H9 (cell line): ENCODE results near the gene TSNAXIP1. TPM values are rescaled to one million over a fixed set of nuclear protein-coding genes. Genes with fewer than 3 reads are reported as not detected.

ENCODE experiments used
- DNase-seq: peaks from one replicate; pipeline ENCODE4 v3.0.0-alpha.2; 2017
- H2AFZ ChIP-seq: one replicate; pipeline ENCODE4 v1.6.1; 2013; ENCODE audit warnings: mild to moderate bottlenecking, low read length, control low read depth, moderate library complexity
- H2AK5ac ChIP-seq: 2 replicates; pipeline ENCODE4 v1.6.1; 2013; ENCODE audit warnings: low read length, control low read depth, mixed read lengths; ENCODE audit not compliant: insufficient read length
- H2BK120ac ChIP-seq: one replicate; pipeline ENCODE4 v1.6.1; 2013; ENCODE audit warnings: low read depth, mild to moderate bottlenecking, low read length, control low read depth, inconsistent platforms; ENCODE audit not compliant: poor library complexity, severe bottlenecking
- H2BK12ac ChIP-seq: 2 replicates; pipeline ENCODE4 v1.6.1; 2013; ENCODE audit warnings: low read length, control low read depth, mixed read lengths, low read depth; ENCODE audit not compliant: insufficient read length
- H2BK15ac ChIP-seq: 2 replicates; pipeline ENCODE4 v1.6.1; 2013; ENCODE audit warnings: low read depth, low read length, control low read depth
- H2BK20ac ChIP-seq: one replicate; pipeline ENCODE4 v1.6.1; 2013; ENCODE audit warnings: low read depth, mild to moderate bottlenecking, low read length, control low read depth, inconsistent platforms; ENCODE audit not compliant: poor library complexity, severe bottlenecking
- H2BK5ac ChIP-seq: 2 replicates; pipeline ENCODE4 v1.6.1; 2013; ENCODE audit warnings: low read length, control low read depth, mixed read lengths; ENCODE audit not compliant: insufficient read length
- H3K14ac ChIP-seq: 2 replicates; pipeline ENCODE4 v1.6.1; 2013; ENCODE audit warnings: low read length, control low read depth; ENCODE audit not compliant: insufficient read depth
- H3K18ac ChIP-seq: 2 replicates; pipeline ENCODE4 v1.6.1; 2013; ENCODE audit warnings: low read depth, mild to moderate bottlenecking, mixed read lengths, low read length, control low read depth; ENCODE audit not compliant: insufficient read length
- H3K23ac ChIP-seq: 2 replicates; pipeline ENCODE4 v1.6.1; 2013; ENCODE audit warnings: low read length, control low read depth, mixed read lengths, low read depth; ENCODE audit not compliant: insufficient read length
- H3K23me2 ChIP-seq: 2 replicates; pipeline ENCODE4 v1.6.1; 2013; ENCODE audit warnings: low read depth, mild to moderate bottlenecking, mixed read lengths, low read length, control low read depth; ENCODE audit not compliant: insufficient read length, poor library complexity, severe bottlenecking
- H3K27ac ChIP-seq: 2 replicates; pipeline ENCODE4 v1.5.1; 2013; ENCODE audit warnings: low read length, control low read depth, mixed read lengths, low read depth; ENCODE audit not compliant: insufficient read length
- H3K27me3 ChIP-seq: 2 replicates; pipeline ENCODE4 v1.6.1; 2013; ENCODE audit warnings: low read length, control low read depth, inconsistent platforms; ENCODE audit not compliant: insufficient read depth
- H3K4ac ChIP-seq: 2 replicates; pipeline ENCODE4 v1.6.1; 2013; ENCODE audit warnings: low read depth, mild to moderate bottlenecking, control low read depth, inconsistent platforms, low read length, moderate library complexity
- H3K4me1 ChIP-seq: 2 replicates; pipeline ENCODE4 v1.6.1; 2013; ENCODE audit warnings: low read length, control low read depth, inconsistent platforms; ENCODE audit not compliant: insufficient read depth
- H3K4me2 ChIP-seq: 2 replicates; pipeline ENCODE4 v1.6.1; 2013; ENCODE audit warnings: low read length, control low read depth, mixed read lengths; ENCODE audit not compliant: insufficient read length, insufficient read depth
- H3K56ac ChIP-seq: 2 replicates; pipeline ENCODE4 v1.6.1; 2013; ENCODE audit warnings: low read depth, mild to moderate bottlenecking, mixed read lengths, low read length, control low read depth; ENCODE audit not compliant: insufficient read length
- H3K79me1 ChIP-seq: 2 replicates; pipeline ENCODE4 v1.6.1; 2013; ENCODE audit warnings: low read depth, mild to moderate bottlenecking, moderate library complexity, low read length, control low read depth, inconsistent platforms; ENCODE audit not compliant: insufficient read depth, poor library complexity, severe bottlenecking
- H3K79me2 ChIP-seq: 2 replicates; pipeline ENCODE4 v1.6.1; 2013; ENCODE audit warnings: low read length, control low read depth, inconsistent platforms; ENCODE audit not compliant: insufficient read depth
- H3K9ac ChIP-seq: 2 replicates; pipeline ENCODE4 v1.6.1; 2013; ENCODE audit warnings: low read length, control low read depth, mixed read lengths; ENCODE audit not compliant: insufficient read length; ENCODE audit errors: extremely low read depth
- H3K9me3 ChIP-seq: one replicate; pipeline ENCODE4 v1.6.1; 2013; ENCODE audit warnings: low read depth, low read length, inconsistent platforms; ENCODE audit not compliant: control insufficient read depth
- H3T11ph ChIP-seq: one replicate; pipeline ENCODE4 v1.6.1; 2013; ENCODE audit warnings: mild to moderate bottlenecking, low read length, control low read depth, inconsistent platforms
- H4K20me1 ChIP-seq: one replicate; pipeline ENCODE4 v1.6.1; 2013; ENCODE audit not compliant: control insufficient read depth, insufficient read length, insufficient read depth
- H4K5ac ChIP-seq: 2 replicates; pipeline ENCODE4 v1.6.1; 2013; ENCODE audit warnings: low read depth, mild to moderate bottlenecking, mixed read lengths, low read length, control low read depth; ENCODE audit not compliant: insufficient read length
- H4K8ac ChIP-seq: replicated peaks from 2 replicates; pipeline ENCODE4 v1.6.1; 2013; ENCODE audit warnings: low read length, control low read depth, mixed read lengths, low read depth; ENCODE audit not compliant: insufficient read length
- H4K91ac ChIP-seq: 2 replicates; pipeline ENCODE4 v1.6.1; 2013; ENCODE audit warnings: low read depth, mild to moderate bottlenecking, moderate library complexity, mixed read lengths, low read length, control low read depth; ENCODE audit not compliant: insufficient read length
- H3K27ac Mint-ChIP-seq, 3 experiments: 2 replicates in 2 of 3; 3 replicates in 1 of 3; pipeline ENCODE4 v1.8.0; 2020 to 2021; ENCODE audit warnings: mixed read lengths in 3 of 3, mild to moderate bottlenecking in 1 of 3, moderate library complexity in 1 of 3
- H3K27me3 Mint-ChIP-seq: 2 replicates; pipeline ENCODE4 v1.8.0; 2021; ENCODE audit warnings: low read depth, mild to moderate bottlenecking, moderate library complexity, mixed read lengths
- H3K36me3 Mint-ChIP-seq, 3 experiments: 2 replicates in 2 of 3; 3 replicates in 1 of 3; pipeline ENCODE4 v1.8.0; 2020 to 2021; ENCODE audit warnings: low read depth in 3 of 3, mixed read lengths in 3 of 3; ENCODE audit not compliant: insufficient read depth in 1 of 3
- H3K4me1 Mint-ChIP-seq, 2 experiments: 2 replicates each; pipeline ENCODE4 v1.8.0; 2020; ENCODE audit warnings: mixed read lengths in 2 of 2
- H3K4me3 Mint-ChIP-seq, 2 experiments: 2 replicates in 1 of 2; 3 replicates in 1 of 2; pipeline ENCODE4 v1.8.0; 2020 to 2021; ENCODE audit warnings: mild to moderate bottlenecking in 2 of 2, mixed read lengths in 2 of 2, moderate library complexity in 1 of 2
- H3K9me3 Mint-ChIP-seq, 2 experiments: 2 replicates in 1 of 2; 3 replicates in 1 of 2; pipeline ENCODE4 v1.8.0; 2020; ENCODE audit warnings: mild to moderate bottlenecking in 2 of 2, mixed read lengths in 2 of 2, moderate library complexity in 1 of 2
- WGBS: extraction: QIAGEN DNeasy Blood & Tissue Kit; methylation state at CpG from one replicate; pipeline ENCODE4 v1.1.7; 2013; ENCODE audit warnings: missing lambda C conversion rate, low lambda C conversion rate, mixed read lengths; ENCODE audit not compliant: insufficient read length; ENCODE audit errors: extremely low coverage; 5-methylcytosine and 5-hydroxymethylcytosine counted together
- total RNA-seq: library from RNA; stranded (reverse); gene quantifications from 2 replicates; pipeline ENCODE4 v1.2.1, GENCODE V29; 2021
- TF ChIP-seq, protein P1 (sequence below): fragments of 200-600 bp; sonication (generic); conservative IDR thresholded peaks from 3 replicates; pipeline ENCODE4 v1.8.0; 2021; ENCODE audit warnings: antibody characterized with exemption, mild to moderate bottlenecking

Gene TSNAXIP1
- total RNA-seq, 1 experiment from 2014 or later = 1.3 TPM

DNA sequence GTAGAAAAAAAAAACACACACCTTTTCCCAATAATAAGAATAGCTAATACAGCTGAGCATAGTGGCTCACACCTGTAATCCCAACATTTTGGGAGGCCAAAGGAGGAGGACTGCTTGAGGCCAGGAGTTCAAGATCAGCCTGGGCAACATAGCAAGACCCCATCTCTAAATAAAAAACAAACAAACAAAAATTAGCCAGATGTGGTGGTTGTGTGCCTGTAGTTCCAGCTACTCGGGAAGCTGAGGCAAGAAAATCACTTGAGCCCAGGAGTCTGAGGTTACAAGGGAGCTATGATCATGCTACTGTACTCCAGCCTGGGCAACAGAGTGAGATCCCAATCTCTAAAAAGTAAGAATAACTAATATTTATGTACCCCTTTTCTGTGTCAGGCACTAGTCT, 44.8 kb upstream of the TSNAXIP1 start:
- Histone ChIP-seq H3K23me2 (no peaks in the 10 kb centered on the region), H4K91ac (no peak overlapping the region), H2BK20ac (no peak overlapping the region), H4K20me1 (no peaks in the 10 kb centered on the region), H3K27ac (no peak overlapping the region), H3T11ph (no peak overlapping the region), H2BK120ac (no peak overlapping the region), H2BK15ac (no peak overlapping the region), H3K4me2 (no peak overlapping the region), H3K79me2 (no peaks in the 10 kb centered on the region), H3K9me3 (no peaks in the 10 kb centered on the region), H4K5ac (no peak overlapping the region), H3K56ac (no peak overlapping the region), H2BK12ac (no peak overlapping the region), H4K8ac (no peak overlapping the region), H2AFZ (no peak overlapping the region), H3K79me1 (no peaks in the 10 kb centered on the region), H2AK5ac (no peak overlapping the region), H3K14ac (no peak overlapping the region), H3K27me3 (no peaks in the 10 kb centered on the region), H3K4ac (no peak overlapping the region), H3K9ac (no peak overlapping the region), H3K23ac (no peak overlapping the region), H3K18ac (no peak overlapping the region), H2BK5ac (no peak overlapping the region), H3K4me1 (no peaks in the 10 kb centered on the region)
- Mint-ChIP-seq H3K36me3 (peaks cover 0 to 9% (median 0%) of the 10 kb centered on the region in 3 experiments; a peak in 4 of 7 replicates), H3K4me1 (0 out of 4 replicates have a peak, but pooled peaks cover 0 to 3% of the 10 kb centered on the region in 2 experiments), H3K27ac (no peak overlapping the region), H3K9me3 (no peaks in the 10 kb centered on the region), H3K27me3 (no peaks in the 10 kb centered on the region), H3K4me3 (no peak overlapping the region)
- no CpG with 5 or more reads among the region's 1 CpG for WGBS
- no peak for DNase-seq
- TF ChIP-seq, protein P1, sequence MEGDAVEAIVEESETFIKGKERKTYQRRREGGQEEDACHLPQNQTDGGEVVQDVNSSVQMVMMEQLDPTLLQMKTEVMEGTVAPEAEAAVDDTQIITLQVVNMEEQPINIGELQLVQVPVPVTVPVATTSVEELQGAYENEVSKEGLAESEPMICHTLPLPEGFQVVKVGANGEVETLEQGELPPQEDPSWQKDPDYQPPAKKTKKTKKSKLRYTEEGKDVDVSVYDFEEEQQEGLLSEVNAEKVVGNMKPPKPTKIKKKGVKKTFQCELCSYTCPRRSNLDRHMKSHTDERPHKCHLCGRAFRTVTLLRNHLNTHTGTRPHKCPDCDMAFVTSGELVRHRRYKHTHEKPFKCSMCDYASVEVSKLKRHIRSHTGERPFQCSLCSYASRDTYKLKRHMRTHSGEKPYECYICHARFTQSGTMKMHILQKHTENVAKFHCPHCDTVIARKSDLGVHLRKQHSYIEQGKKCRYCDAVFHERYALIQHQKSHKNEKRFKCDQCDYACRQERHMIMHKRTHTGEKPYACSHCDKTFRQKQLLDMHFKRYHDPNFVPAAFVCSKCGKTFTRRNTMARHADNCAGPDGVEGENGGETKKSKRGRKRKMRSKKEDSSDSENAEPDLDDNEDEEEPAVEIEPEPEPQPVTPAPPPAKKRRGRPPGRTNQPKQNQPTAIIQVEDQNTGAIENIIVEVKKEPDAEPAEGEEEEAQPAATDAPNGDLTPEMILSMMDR = no peak
